CD4-positive, alpha-beta T cell treated with Interleukin-17A for 1 hour (primary cell): ENCODE measurements around the gene CCDC137.
A peak's percentile ranks its signal among the peaks of the same experiment; 100 is the strongest.

Experiments used
- DNase-seq: peaks from one replicate; pipeline ENCODE4 v3.0.0-alpha.2; 2020

The CCDC137 gene

DNA sequence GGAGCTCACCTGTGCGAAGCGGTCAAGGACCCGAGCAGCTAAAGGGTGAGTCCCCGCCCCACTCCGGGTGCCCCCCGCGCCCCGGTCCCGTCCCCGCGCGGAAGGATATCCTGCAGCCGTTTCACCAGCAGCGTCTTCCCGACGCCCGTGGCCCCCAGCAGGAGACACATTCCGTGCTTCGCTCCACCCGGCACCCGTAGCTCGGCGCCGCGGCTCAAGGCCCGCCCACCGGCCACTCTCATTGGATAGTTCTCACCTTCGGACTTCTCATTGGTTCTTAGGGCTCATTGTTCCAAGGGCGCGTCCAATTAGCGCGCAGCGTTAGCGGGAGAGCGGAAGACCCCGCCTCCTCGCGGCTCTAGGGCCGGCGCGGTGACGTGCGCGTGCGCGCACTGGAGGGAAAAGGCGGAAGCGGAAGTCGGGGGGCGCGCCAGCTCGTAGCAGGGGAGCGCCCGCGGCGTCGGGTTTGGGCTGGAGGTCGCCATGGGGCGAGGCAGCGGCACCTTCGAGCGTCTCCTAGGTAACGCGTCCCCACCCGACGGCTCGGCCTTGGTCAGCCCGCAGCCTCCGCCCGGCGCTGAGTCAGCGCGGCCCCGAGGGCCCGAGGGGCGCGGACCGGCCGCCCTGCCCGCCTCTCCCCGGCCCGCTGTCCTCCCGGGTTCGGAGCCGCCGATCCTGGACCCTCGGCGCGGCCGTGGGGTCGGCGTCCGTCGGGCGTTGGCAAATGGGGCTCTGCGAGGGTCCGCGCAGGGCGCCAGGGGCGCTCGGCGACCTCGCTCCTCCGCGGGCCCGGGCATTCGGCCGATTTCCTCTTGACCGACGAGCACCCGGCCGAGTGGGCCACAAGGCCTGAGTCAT is 17.3 kb downstream of the CCDC137 start, which contains the start of the genes ARL16 and HGS:
Gene ARL16 (minus strand): TSS at position 214 of the 858 bp plus-strand sequence. CDS start 44 bp downstream, at position 170.
Gene HGS (plus strand): TSS at position 428 of the 858 bp plus-strand sequence. CDS start 56 bp downstream, at position 484.
- DNase-seq: peak; percentile 99

DNA sequence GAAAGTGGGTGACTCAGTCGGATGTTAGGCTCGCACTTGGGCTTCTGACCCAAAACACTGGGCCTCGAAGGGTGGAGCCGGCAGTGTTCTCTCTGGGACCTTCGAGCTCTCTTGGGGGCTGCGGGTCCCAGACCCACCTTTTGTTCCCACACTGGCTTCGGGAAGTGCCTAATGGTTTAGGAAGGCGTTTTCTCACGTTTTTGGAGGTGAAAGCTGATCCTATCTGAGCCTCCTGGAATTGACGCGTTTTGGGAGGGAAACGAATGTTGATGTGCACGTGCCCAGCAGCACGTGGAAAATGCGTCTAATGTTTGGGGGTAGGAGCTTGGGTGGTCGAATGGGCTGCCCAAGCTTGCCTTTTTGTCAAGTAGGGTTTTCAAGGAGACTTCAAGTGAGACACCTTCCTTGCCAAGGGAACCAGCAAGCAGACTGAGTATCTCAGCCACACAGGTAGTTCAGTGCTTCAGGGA is 17.9 kb downstream of the CCDC137 start:
- no peak for DNase-seq

GRCh38 chr17:81685108-81685507 is 18.6 kb downstream of the CCDC137 start:
- DNase-seq: no peak

- no peak for DNase-seq
Observed at GRCh38 chr17:81686614-81687013, 20.1 kb downstream of the CCDC137 start.

- DNase-seq: no peak
Observed at GRCh38 chr17:81687770-81688541, 21.4 kb downstream of the CCDC137 start.

GRCh38 chr17:81688616-81689015 is 22.1 kb downstream of the CCDC137 start:
- DNase-seq: no peak

DNA sequence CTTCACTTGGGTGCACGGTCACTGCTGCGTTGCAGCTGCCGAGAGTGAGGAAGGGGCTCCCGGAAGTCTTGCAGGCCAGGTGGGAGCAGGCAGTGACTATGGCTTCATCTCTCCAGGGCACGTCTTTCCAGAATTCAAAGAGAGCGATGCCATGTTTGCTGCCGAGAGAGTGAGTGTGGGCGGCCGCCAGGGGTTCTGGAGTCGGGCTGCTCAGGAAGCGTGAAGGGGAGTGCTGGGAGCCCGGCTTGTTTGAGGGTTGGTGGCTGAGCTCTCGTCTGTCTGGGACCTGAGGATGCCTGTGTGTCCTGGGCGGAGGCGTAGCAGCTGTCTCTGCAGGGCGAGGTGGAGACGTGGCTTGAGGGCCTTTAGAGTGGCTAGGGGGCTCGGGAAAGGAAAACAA is 23.5 kb downstream of the CCDC137 start:
- DNase-seq: no peak

DNA sequence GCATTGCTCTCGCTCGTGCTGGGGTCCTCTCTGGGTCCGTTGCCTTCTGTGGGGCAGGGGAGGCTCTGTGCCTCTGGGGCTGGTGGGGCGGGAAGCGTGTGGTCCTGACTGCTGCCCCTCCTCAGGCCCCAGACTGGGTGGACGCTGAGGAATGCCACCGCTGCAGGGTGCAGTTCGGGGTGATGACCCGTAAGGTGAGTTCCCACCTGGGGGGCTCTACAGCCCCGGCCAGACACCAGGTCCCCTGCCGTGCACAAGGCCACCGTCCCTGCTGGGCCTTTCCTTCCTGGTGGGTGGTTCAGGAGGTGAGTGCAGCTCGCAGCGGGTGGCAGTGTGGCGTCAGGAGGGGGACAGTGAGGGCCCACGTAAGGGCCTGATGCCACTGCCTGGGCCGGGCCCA is 24.0 kb downstream of the CCDC137 start:
- no peak for DNase-seq

- no peak for DNase-seq
Observed at GRCh38 chr17:81691196-81691595, 24.7 kb downstream of the CCDC137 start.

- no peak for DNase-seq
Observed at GRCh38 chr17:81691608-81692007, 25.1 kb downstream of the CCDC137 start.

DNA sequence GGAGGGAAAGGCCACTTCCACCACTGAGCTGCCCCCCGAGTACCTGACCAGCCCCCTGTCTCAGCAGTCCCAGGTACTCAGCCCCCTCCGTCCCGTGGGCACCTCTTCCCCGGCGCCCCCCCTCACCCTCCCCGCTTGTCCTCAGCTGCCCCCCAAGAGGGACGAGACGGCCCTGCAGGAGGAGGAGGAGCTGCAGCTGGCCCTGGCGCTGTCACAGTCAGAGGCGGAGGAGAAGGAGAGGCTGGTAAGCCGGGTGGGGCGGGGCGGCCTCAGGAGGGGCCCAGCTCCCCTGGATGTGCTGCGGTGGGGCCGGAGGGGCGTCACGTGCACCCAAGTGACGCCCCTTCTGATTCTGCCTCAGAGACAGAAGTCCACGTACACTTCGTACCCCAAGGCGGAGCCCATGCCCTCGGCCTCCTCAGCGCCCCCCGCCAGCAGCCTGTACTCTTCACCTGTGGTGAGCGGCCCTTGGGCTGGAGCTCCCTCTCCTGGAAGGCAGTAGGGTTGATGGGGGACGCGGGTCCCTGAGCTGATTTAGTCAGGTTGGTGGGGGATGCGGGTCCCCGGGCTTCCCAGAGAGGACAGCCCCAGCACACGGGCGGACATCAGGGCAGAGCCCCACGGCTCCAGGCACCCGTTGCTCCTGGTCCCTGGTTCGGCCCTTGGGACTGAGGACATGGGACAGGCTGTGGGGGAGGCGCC is 27.1 kb downstream of the CCDC137 start:
- no peak for DNase-seq

DNA sequence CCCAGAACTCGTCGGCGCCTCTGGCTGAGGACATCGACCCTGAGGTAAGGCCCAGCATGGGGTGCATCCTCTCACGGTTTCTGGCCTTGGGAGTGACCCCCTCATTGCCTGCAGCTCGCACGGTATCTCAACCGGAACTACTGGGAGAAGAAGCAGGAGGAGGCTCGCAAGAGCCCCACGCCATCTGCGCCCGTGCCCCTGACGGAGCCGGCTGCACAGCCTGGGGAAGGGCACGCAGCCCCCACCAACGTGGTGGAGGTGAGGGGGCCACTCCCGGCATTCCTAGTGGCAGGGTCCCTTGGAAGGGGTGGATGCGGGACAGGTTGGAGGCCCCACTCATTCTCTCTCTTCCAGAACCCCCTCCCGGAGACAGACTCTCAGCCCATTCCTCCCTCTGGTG is 28.3 kb downstream of the CCDC137 start:
- DNase-seq: no peak

DNA sequence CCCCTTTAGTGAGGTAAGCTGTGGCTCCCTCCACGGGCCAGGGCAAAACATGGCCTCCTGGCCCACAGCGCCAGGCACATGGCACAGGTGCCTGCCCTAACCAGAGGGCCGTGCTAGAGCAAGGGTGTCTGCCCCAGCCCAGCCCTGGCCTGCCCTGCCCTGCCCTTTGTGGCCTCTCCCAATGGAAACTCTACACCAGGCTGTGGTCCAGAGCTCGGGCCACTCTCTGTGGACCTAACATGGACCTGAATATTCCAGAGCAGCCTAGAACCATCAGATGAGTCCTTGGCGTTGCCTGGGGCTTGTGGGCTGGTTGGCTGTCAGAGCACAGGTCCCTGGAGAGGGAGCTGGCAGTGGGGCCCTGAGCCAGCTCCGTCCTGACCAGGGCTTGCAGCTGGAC is 28.7 kb downstream of the CCDC137 start:
- DNase-seq: no peak

- DNase-seq: no peak
Observed at GRCh38 chr17:81695801-81696200, 29.3 kb downstream of the CCDC137 start.

DNA sequence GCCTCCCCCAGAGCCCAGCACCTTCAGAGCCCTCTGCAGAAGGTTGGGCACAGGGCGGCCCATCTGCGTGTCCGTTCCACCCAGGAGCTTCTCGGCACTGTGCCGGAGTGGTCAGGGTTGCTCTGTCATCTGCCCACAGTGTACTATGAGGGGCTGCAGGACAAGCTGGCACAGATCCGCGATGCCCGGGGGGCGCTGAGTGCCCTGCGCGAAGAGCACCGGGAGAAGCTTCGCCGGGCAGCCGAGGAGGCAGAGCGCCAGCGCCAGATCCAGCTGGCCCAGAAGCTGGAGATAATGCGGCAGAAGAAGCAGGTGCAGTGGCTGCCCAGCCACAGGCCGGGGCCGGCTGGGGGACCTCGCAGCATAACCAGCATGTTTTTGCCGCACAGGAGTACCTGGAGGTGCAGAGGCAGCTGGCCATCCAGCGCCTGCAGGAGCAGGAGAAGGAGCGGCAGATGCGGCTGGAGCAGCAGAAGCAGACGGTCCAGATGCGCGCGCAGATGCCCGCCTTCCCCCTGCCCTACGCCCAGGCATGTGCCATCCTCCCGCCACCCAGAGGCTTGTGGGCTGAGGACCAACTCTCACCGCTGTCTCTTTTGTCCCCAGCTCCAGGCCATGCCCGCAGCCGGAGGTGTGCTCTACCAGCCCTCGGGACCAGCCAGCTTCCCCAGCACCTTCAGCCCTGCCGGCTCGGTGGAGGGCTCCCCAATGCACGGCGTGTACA is 29.8 kb downstream of the CCDC137 start:
- no peak for DNase-seq

DNA sequence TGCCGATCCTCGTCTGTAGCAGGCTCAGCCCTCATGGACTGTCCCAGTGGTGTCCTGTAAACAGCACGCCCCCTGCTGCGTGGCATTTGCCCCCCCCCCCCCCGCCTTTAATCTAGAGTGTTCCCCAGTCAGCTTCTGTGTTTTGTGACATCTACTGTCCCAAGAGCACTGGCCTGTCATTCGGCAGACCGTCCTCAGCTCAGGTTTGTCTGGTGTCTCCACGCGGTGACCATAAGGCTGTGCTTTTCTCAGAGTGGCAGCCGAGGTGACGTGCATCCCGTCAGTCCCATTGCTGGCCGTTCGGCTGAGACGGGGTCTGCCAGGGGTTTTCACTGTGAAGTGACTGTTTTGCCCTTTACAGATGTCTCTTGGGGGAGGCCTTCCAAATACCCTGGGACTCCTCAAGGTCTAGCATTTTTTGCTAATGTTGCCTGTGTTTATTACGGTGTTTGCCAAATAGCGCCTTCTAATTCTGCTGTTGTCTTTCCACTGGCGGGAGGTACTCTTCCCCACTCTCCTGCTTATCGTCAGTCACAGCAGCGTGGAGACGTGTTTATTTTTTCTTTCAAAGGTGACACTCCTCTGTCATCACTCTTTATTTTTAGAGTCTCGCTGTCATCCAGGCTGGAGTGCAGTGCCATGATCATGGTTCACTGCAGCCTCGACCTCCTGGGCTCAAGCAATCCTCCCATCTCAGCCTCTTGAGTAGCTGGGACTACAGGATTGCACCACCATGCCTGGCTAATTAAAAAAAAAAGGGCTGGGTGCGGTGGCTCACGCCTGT is 30.9 kb downstream of the CCDC137 start:
- DNase-seq: no peak

DNA sequence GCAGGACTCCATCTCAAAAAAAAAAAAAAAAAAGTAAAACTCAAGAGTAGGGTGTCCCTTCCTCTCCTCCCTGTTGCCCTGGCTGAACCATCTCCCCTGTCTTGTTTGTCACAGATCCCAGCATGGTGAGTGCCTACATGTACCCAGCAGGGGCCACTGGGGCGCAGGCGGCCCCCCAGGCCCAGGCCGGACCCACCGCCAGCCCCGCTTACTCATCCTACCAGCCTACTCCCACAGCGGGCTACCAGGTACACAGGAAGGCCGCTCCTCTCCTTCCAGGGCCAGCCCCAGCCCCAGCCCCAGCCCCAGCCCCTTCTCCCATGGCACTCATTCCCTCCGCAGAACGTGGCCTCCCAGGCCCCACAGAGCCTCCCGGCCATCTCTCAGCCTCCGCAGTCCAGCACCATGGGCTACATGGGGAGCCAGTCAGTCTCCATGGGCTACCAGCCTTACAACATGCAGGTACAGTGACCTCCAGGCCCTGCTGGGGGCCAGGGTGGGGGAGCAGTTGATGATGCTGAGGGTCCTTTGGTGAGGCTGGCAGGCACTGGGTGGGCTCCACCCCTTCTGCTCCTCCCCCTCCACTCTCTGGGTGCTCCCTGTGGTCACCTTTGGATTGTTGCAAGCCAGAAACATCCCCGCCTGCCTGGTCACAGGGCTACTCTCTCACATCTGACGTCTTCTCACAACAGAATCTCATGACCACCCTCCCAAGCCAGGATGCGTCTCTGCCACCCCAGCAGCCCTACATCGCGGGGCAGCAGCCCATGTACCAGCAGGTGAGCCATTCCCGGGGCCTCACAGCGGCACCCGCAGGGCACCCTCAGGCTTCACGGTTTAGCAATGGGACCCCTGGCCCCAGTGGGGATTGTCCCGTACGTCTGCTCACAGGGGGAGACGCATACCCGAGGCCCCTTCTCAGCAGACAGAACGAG is 34.1 kb downstream of the CCDC137 start:
- DNase-seq: no peak

GRCh38 chr17:81701288-81702071 is 34.9 kb downstream of the CCDC137 start:
- DNase-seq: no peak

GRCh38 chr17:81702934-81703746 is 36.6 kb downstream of the CCDC137 start, which contains the start of gene MRPL12:
TSS of gene MRPL12 (plus strand) at chr17:81703367. CDS start at chr17:81703502, 135 bp downstream.
- peak; percentile 90 for DNase-seq
